Measurements from ENCODE around the gene FITM1.

Gene FITM1

DNA sequence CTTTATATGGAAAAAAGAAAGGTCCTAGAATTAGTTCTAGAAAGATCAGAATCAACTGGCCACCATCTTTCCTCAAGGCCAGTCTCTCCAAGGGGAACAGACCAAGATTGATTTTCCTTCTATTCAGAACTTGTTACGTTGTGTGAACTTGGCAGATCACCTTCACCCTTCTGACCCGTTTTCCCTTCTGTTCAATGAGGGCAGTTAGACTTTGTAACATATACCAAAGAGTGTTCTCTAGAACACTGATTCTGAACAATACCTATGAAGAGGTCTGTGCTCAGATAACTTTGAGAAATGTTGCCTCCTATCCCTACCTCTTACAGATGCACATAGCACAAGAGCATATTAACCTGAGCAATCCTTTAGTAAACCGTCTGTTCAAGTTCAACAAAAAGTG, 47.0 kb upstream of the FITM1 start:
- Histone ChIP-seq H3K79me1 (ENCODE audit: low read depth, low read length) (no peaks in the 10 kb centered on the region), H3K14ac (ENCODE audit: low read length) (no peak overlapping the region), H3K27ac (replicated peaks; ENCODE audit: low read length) (no peak overlapping the region), H3K36me3 (replicated peaks in 1 of 2; ENCODE audit: control insufficient read depth in 2 of 2, insufficient read depth in 2 of 2, low read length in 2 of 2) (no peaks in the 10 kb centered on the region), H3K9me3 (replicated peaks in 1 of 2; ENCODE audit: control insufficient read depth in 2 of 2, insufficient read depth in 1 of 2, low read depth in 1 of 2, low read length in 2 of 2) (peaks cover 0 to 5% of the 10 kb centered on the region in 2 donors), H3K4ac (ENCODE audit: low read length) (no peak overlapping the region), H3K4me1 (ENCODE audit: control insufficient read depth in 2 of 2, insufficient read depth in 1 of 2, low read depth in 1 of 2, low read length in 2 of 2) (peaks cover 21 to 31% of the 10 kb centered on the region in 2 donors), H2BK12ac (ENCODE audit: low read length) (no peak overlapping the region), H4K8ac (ENCODE audit: low read depth, low read length) (no peak overlapping the region), H3K4me2 (ENCODE audit: insufficient read depth, low read length, poor library complexity, severe bottlenecking) (no peak overlapping the region), H3K27me3 (ENCODE audit: control insufficient read depth in 3 of 3, insufficient read depth in 3 of 3, low read depth in 1 of 3, low read length in 3 of 3) (peaks cover 0 to 79% (median 21%) of the 10 kb centered on the region in 3 experiments), H3K23ac (ENCODE audit: low read depth, low read length, poor library complexity) (no peak overlapping the region), H3K9ac (ENCODE audit: low read depth, low read length, poor library complexity) (no peak overlapping the region), H2BK15ac (ENCODE audit: low read length) (no peak overlapping the region), H2AK5ac (ENCODE audit: low read depth, low read length) (no peak overlapping the region), H2BK120ac (ENCODE audit: low read depth, low read length) (no peak overlapping the region), H3K4me3 (ENCODE audit: low read length in 2 of 2) (no peak overlapping the region), H2AFZ (ENCODE audit: low read length) (no peak overlapping the region), H4K91ac (ENCODE audit: low read depth, low read length, poor library complexity) (no peak overlapping the region), H2BK5ac (ENCODE audit: low read length) (no peak overlapping the region), H3K18ac (ENCODE audit: low read length) (no peak overlapping the region)
- DNase-seq (ENCODE audit: low spot score), result no peak
- WGBS, 2 donors (ENCODE audit: extremely low coverage in 2 of 2, insufficient read length in 2 of 2, insufficient replicate concordance in 1 of 2), result no CpG with 5 or more reads among the region's 3 CpGs

GRCh38 chr14:24084440-24084839, 46.0 kb upstream of the FITM1 start:
- Histone ChIP-seq H3K23ac (ENCODE audit: low read depth, low read length, poor library complexity) (no peak overlapping the region), H2BK12ac (ENCODE audit: low read length) (no peak overlapping the region), H4K91ac (ENCODE audit: low read depth, low read length, poor library complexity) (no peak overlapping the region), H3K27me3 (ENCODE audit: control insufficient read depth in 3 of 3, insufficient read depth in 3 of 3, low read depth in 1 of 3, low read length in 3 of 3) (peaks cover 0 to 69% (median 21%) of the 10 kb centered on the region in 3 experiments), H3K9me3 (replicated peaks in 1 of 2; ENCODE audit: control insufficient read depth in 2 of 2, insufficient read depth in 1 of 2, low read depth in 1 of 2, low read length in 2 of 2) (peaks cover 0 to 5% of the 10 kb centered on the region in 2 donors), H3K4me1 (ENCODE audit: control insufficient read depth in 2 of 2, insufficient read depth in 1 of 2, low read depth in 1 of 2, low read length in 2 of 2) (peaks cover 16 to 21% of the 10 kb centered on the region in 2 donors), H2BK15ac (ENCODE audit: low read length) (no peak overlapping the region), H2BK5ac (ENCODE audit: low read length) (no peak overlapping the region), H3K4ac (ENCODE audit: low read length) (no peak overlapping the region), H3K14ac (ENCODE audit: low read length) (no peak overlapping the region), H2BK120ac (ENCODE audit: low read depth, low read length) (no peak overlapping the region), H3K4me2 (ENCODE audit: insufficient read depth, low read length, poor library complexity, severe bottlenecking) (no peak overlapping the region), H3K9ac (ENCODE audit: low read depth, low read length, poor library complexity) (no peak overlapping the region), H3K36me3 (replicated peaks in 1 of 2; ENCODE audit: control insufficient read depth in 2 of 2, insufficient read depth in 2 of 2, low read length in 2 of 2) (no peaks in the 10 kb centered on the region), H2AFZ (ENCODE audit: low read length) (no peak overlapping the region), H4K8ac (ENCODE audit: low read depth, low read length) (no peak overlapping the region), H3K79me1 (ENCODE audit: low read depth, low read length) (no peaks in the 10 kb centered on the region), H3K27ac (replicated peaks; ENCODE audit: low read length) (no peak overlapping the region), H3K4me3 (ENCODE audit: low read length in 2 of 2) (no peak overlapping the region), H2AK5ac (ENCODE audit: low read depth, low read length) (no peak overlapping the region), H3K18ac (ENCODE audit: low read length) (no peak overlapping the region)
- no CpG with 5 or more reads among the region's 2 CpGs for WGBS, 2 donors (ENCODE audit: extremely low coverage in 2 of 2, insufficient read length in 2 of 2, insufficient replicate concordance in 1 of 2)
- no peak for DNase-seq (ENCODE audit: low spot score)

DNA sequence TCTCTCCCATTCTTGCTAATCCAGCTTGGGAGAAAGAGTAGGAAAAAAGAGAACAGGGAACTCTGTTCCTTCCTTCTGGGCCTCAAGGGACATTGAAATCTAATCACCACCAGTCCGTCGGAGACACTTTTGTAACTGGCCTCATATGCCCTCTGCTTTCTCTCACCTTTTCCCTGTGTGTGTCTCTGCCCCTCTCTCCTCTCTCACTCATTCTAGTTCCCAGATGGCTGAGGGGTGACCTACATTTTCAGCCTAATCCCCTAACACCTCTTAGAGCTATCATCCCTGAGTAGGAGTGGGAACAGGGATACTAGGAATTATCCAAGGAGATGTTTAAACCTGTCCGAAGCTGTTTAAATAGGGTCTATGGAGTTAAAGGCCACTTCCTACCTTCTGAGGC, 45.2 kb upstream of the FITM1 start:
- H3K4me3 ChIP-seq (ENCODE audit: low read length in 2 of 2), result no peak overlapping the region
- H2BK12ac ChIP-seq (ENCODE audit: low read length), result no peak overlapping the region
- H2BK15ac ChIP-seq (ENCODE audit: low read length), result no peak overlapping the region
- H3K9ac ChIP-seq (ENCODE audit: low read depth, low read length, poor library complexity), result no peak overlapping the region
- no peak overlapping the region for H3K18ac ChIP-seq (ENCODE audit: low read length)
- H3K4ac ChIP-seq (ENCODE audit: low read length), result no peak overlapping the region
- H4K8ac ChIP-seq (ENCODE audit: low read depth, low read length), result no peak overlapping the region
- peaks cover 0 to 5% of the 10 kb centered on the region in 2 donors for H3K9me3 ChIP-seq (replicated peaks in 1 of 2; ENCODE audit: control insufficient read depth in 2 of 2, insufficient read depth in 1 of 2, low read depth in 1 of 2, low read length in 2 of 2)
- no peak overlapping the region for H3K23ac ChIP-seq (ENCODE audit: low read depth, low read length, poor library complexity)
- WGBS, 2 donors (ENCODE audit: extremely low coverage in 2 of 2, insufficient read length in 2 of 2, insufficient replicate concordance in 1 of 2), result no CpG with 5 or more reads among the region's 3 CpGs
- no peaks in the 10 kb centered on the region for H3K36me3 ChIP-seq (replicated peaks in 1 of 2; ENCODE audit: control insufficient read depth in 2 of 2, insufficient read depth in 2 of 2, low read length in 2 of 2)
- no peak overlapping the region for H2BK120ac ChIP-seq (ENCODE audit: low read depth, low read length)
- H3K27me3 ChIP-seq (ENCODE audit: control insufficient read depth in 3 of 3, insufficient read depth in 3 of 3, low read depth in 1 of 3, low read length in 3 of 3), result peaks cover 0 to 61% (median 21%) of the 10 kb centered on the region in 3 experiments
- H2AK5ac ChIP-seq (ENCODE audit: low read depth, low read length), result no peak overlapping the region
- DNase-seq (ENCODE audit: low spot score), result no peak
- H3K27ac ChIP-seq (replicated peaks; ENCODE audit: low read length), result no peak overlapping the region
- no peaks in the 10 kb centered on the region for H3K79me1 ChIP-seq (ENCODE audit: low read depth, low read length)
- H2BK5ac ChIP-seq (ENCODE audit: low read length), result no peak overlapping the region
- no peak overlapping the region for H3K4me2 ChIP-seq (ENCODE audit: insufficient read depth, low read length, poor library complexity, severe bottlenecking)
- no peak overlapping the region for H2AFZ ChIP-seq (ENCODE audit: low read length)
- H4K91ac ChIP-seq (ENCODE audit: low read depth, low read length, poor library complexity), result no peak overlapping the region
- H3K14ac ChIP-seq (ENCODE audit: low read length), result no peak overlapping the region
- peaks cover 12 to 14% of the 10 kb centered on the region in 2 donors for H3K4me1 ChIP-seq (ENCODE audit: control insufficient read depth in 2 of 2, insufficient read depth in 1 of 2, low read depth in 1 of 2, low read length in 2 of 2)

- Histone ChIP-seq H3K9ac (ENCODE audit: low read depth, low read length, poor library complexity) (no peak overlapping the region), H3K79me1 (ENCODE audit: low read depth, low read length) (no peaks in the 10 kb centered on the region), H2AFZ (ENCODE audit: low read length) (no peak overlapping the region), H3K4me3 (ENCODE audit: low read length in 2 of 2) (no peak overlapping the region), H4K91ac (ENCODE audit: low read depth, low read length, poor library complexity) (no peak overlapping the region), H3K27me3 (ENCODE audit: control insufficient read depth in 3 of 3, insufficient read depth in 3 of 3, low read depth in 1 of 3, low read length in 3 of 3) (peaks cover 0 to 50% (median 18%) of the 10 kb centered on the region in 3 experiments), H2BK5ac (ENCODE audit: low read length) (no peak overlapping the region), H3K27ac (replicated peaks; ENCODE audit: low read length) (no peak overlapping the region), H2BK12ac (ENCODE audit: low read length) (no peak overlapping the region), H4K8ac (ENCODE audit: low read depth, low read length) (no peak overlapping the region), H3K36me3 (replicated peaks in 1 of 2; ENCODE audit: control insufficient read depth in 2 of 2, insufficient read depth in 2 of 2, low read length in 2 of 2) (no peaks in the 10 kb centered on the region), H2AK5ac (ENCODE audit: low read depth, low read length) (no peak overlapping the region), H3K23ac (ENCODE audit: low read depth, low read length, poor library complexity) (no peak overlapping the region), H3K4me1 (ENCODE audit: control insufficient read depth in 2 of 2, insufficient read depth in 1 of 2, low read depth in 1 of 2, low read length in 2 of 2) (peaks cover 6 to 8% of the 10 kb centered on the region in 2 donors), H3K14ac (ENCODE audit: low read length) (no peak overlapping the region), H3K9me3 (replicated peaks in 1 of 2; ENCODE audit: control insufficient read depth in 2 of 2, insufficient read depth in 1 of 2, low read depth in 1 of 2, low read length in 2 of 2) (peaks cover 0 to 5% of the 10 kb centered on the region in 2 donors), H3K4me2 (ENCODE audit: insufficient read depth, low read length, poor library complexity, severe bottlenecking) (no peak overlapping the region), H2BK120ac (ENCODE audit: low read depth, low read length) (no peak overlapping the region), H2BK15ac (ENCODE audit: low read length) (no peak overlapping the region), H3K4ac (ENCODE audit: low read length) (no peak overlapping the region), H3K18ac (ENCODE audit: low read length) (no peak overlapping the region)
- DNase-seq (ENCODE audit: low spot score), result no peak
- WGBS, 2 donors (ENCODE audit: extremely low coverage in 2 of 2, insufficient read length in 2 of 2, insufficient replicate concordance in 1 of 2), result no CpG with 5 or more reads among the region's 3 CpGs
Observed at GRCh38 chr14:24086193-24086955, 44.1 kb upstream of the FITM1 start.

Measured in neuronal stem cell (in vitro differentiated cells).